GM12878 (cell line): Measurements from ENCODE around the gene L3HYPDH. TPM values are rescaled to one million over a fixed set of nuclear protein-coding genes. Genes with fewer than 3 reads are reported as not detected.
A peak's percentile ranks its signal among the peaks of the same experiment; 100 is the strongest.

Experiments used
- ATAC-seq: fragments of 200-7000 bp; cut with Tn5 transposase; 3 replicates; pipeline ENCODE4 v1.9.1; 2020; ENCODE audit warnings: mild to moderate bottlenecking, moderate library complexity
- BruUV-seq: library from RNA; stranded (reverse); fragments of 400-500 nt; replicated peaks from 2 replicates; lab custom pipeline; 2021; lab: Mats Ljungman, UMichigan
- CTCF ChIA-PET: fragments of 300-600 bp; sonication (Branson Sonifier 250); formaldehyde crosslinking; extraction: SDS; loops from one replicate; lab custom pipeline; 2021; ENCODE audit warnings: inconsistent platforms; lab: Yijun Ruan, JAX
- POLR2A ChIA-PET: fragments of 350-600 bp; formaldehyde crosslinking; extraction: SDS; loops from one replicate; lab custom pipeline; 2021; ENCODE audit warnings: inconsistent platforms; lab: Charles Lee
- RAD21 ChIA-PET: fragments of 300-600 bp; sonication (Branson Sonifier 250); formaldehyde crosslinking; loops from one replicate; lab custom pipeline; 2023; ENCODE audit warnings: antibody characterized with exemption; ENCODE audit not compliant: unreplicated experiment; lab: Charles Lee
- SMC1A ChIA-PET: fragments of 300-600 bp; sonication (Branson Sonifier 250); formaldehyde crosslinking; loops from one replicate; lab custom pipeline; 2023; ENCODE audit not compliant: unreplicated experiment, uncharacterized antibody; lab: Charles Lee
- DNase-seq: peaks from one replicate; pipeline ENCODE4 v3.0.0-alpha.2; 2011; ENCODE audit warnings: low read depth, low spot score
- FAIRE-seq: peaks from 3 replicates; lab custom pipeline; 2011; peaks lifted over from hg19 to GRCh38; lab: Jason Lieb, UNC
- H2AFZ ChIP-seq: 2 replicates; pipeline ENCODE4 v1.6.0; 2011; ENCODE audit warnings: low read depth, low read length, control low read depth; ENCODE audit not compliant: control insufficient read depth
- H3K27ac ChIP-seq: 2 replicates; pipeline ENCODE4 v1.5.1; 2011; ENCODE audit warnings: control low read depth; ENCODE audit not compliant: control insufficient read depth, insufficient read depth
- H3K27me3 ChIP-seq, 2 experiments: replicated peaks in 1 of 2; 2 replicates each; pipeline versions ENCODE4 v1.6.0 to v1.6.1; 2011; ENCODE audit warnings: low read length in 1 of 2; ENCODE audit not compliant: control insufficient read depth in 2 of 2, insufficient read depth in 2 of 2
- H3K36me3 ChIP-seq, 2 experiments: 2 replicates each; pipeline ENCODE4 v1.5.1; 2011; ENCODE audit warnings: low read length in 1 of 2; ENCODE audit not compliant: control insufficient read depth in 2 of 2, insufficient read depth in 2 of 2
- H3K4me1 ChIP-seq: 2 replicates; pipeline ENCODE4 v1.6.1; 2011; ENCODE audit warnings: mild to moderate bottlenecking, low read length, moderate library complexity, mixed read lengths; ENCODE audit not compliant: control insufficient read depth, insufficient read depth
- H3K4me2 ChIP-seq: 2 replicates; pipeline ENCODE4 v1.6.0; 2011; ENCODE audit warnings: control low read depth; ENCODE audit not compliant: control insufficient read depth, insufficient read depth
- H3K4me3 ChIP-seq: fragments of 200-600 bp; sonication (generic); 2 replicates; pipeline ENCODE4 v1.5.1; 2016
- H3K79me2 ChIP-seq: 2 replicates; pipeline ENCODE4 v1.6.0; 2011; ENCODE audit warnings: low read length; ENCODE audit not compliant: control insufficient read depth, insufficient read depth
- H3K9ac ChIP-seq: 2 replicates; pipeline ENCODE4 v1.8.0; 2011; ENCODE audit warnings: low read length, control low read depth, mixed read lengths; ENCODE audit not compliant: control insufficient read depth, insufficient read depth
- H3K9me3 ChIP-seq: replicated peaks from 3 replicates; pipeline ENCODE4 v1.5.1; 2011; ENCODE audit warnings: mild to moderate bottlenecking, low read length; ENCODE audit not compliant: control insufficient read depth, insufficient read depth
- H4K20me1 ChIP-seq: 2 replicates; pipeline ENCODE4 v1.6.0; 2011; ENCODE audit not compliant: control insufficient read depth, insufficient read depth
- KDM1A ChIP-seq: fragments of 200-600 bp; sonication (generic); IDR thresholded peaks from 2 replicates; pipeline ENCODE4 v1.6.1; 2016; ENCODE audit warnings: borderline replicate concordance
- RAD21 ChIP-seq: IDR thresholded peaks from 2 replicates; pipeline ENCODE4 v1.6.1; 2011; ENCODE audit warnings: mild to moderate bottlenecking, low read depth, low read length, moderate library complexity; ENCODE audit not compliant: insufficient read depth
- RUNX3 ChIP-seq: IDR thresholded peaks from 2 replicates; pipeline ENCODE4 v1.6.1; 2012; ENCODE audit warnings: low read length, inconsistent platforms
- SMC3 ChIP-seq: IDR thresholded peaks from 2 replicates; pipeline ENCODE4 v1.6.1; 2011; ENCODE audit warnings: low read length, improper control_type of control experiment, borderline replicate concordance
- WGBS: methylation state at CpG from one replicate; pipeline ENCODE4 v1.1.6; 2016; ENCODE audit warnings: low lambda C conversion rate; ENCODE audit not compliant: insufficient replicate concordance, insufficient coverage; ENCODE audit errors: missing lambda C conversion rate; 5-methylcytosine and 5-hydroxymethylcytosine counted together
- in situ Hi-C: fragments of 300-500 bp; cut with MboI; formaldehyde crosslinking; loops from 9 replicates; pipeline ENCODE4 v1.14.3; 2018; ENCODE audit warnings: mixed read lengths
- intact Hi-C: fragments of 100-400 bp; cut with micrococcal nuclease; formaldehyde crosslinking; loops from one replicate; pipeline ENCODE4 v1.14.2; 2022; ENCODE audit not compliant: unreplicated experiment
- polyA plus RNA-seq, 11 experiments: library from polyadenylated mRNA; depleted of rRNA in 4 of 11; unstranded in 6 of 11; stranded (reverse) in 5 of 11; fragments of >200 nt; fragmentation: Nextera tagmentation in 4 of 11; fragmentation: Illumina TruSeq in 1 of 11; extraction: Ambion mirVana in 4 of 11; extraction: Trizol in 1 of 11; gene quantifications; 1 replicate in 1 of 11; 2 replicates in 10 of 11; pipeline versions ENCODE4 v1.2.1 to v1.2.3, GENCODE V29; 2011 to 2016; ENCODE audit warnings: inconsistent platforms in 2 of 11, missing spikeins in 2 of 11, low read depth in 1 of 11
- total RNA-seq, 4 experiments: library from RNA; depleted of rRNA in 3 of 4; stranded (reverse); fragments of >200 nt in 3 of 4; fragmentation: Illumina TruSeq in 1 of 4; extraction: Trizol in 1 of 4; gene quantifications; 2 replicates each; pipeline versions ENCODE4 v1.2.1 to v1.2.3, GENCODE V29; 2013 to 2021
- TF ChIP-seq, protein P1 (sequence below), 3 experiments: IDR thresholded peaks in 2 of 3; conservative IDR thresholded peaks in 1 of 3; 2 replicates each; pipeline ENCODE4 v1.5.1; 2011; ENCODE audit warnings: low read depth in 3 of 3, low read length in 3 of 3, mild to moderate bottlenecking in 3 of 3, control low read depth in 2 of 3, moderate library complexity in 2 of 3, inconsistent platforms in 1 of 3, mixed read lengths in 1 of 3; ENCODE audit not compliant: control insufficient read depth in 2 of 3, insufficient read depth in 1 of 3; ENCODE audit errors: extremely low read depth in 1 of 3

The L3HYPDH gene
- total and polyA plus RNA-seq, 10 of the 15 experiments (the other 5 are each of a cell fraction or from before 2014, with no cell fraction given): 11.5 to 27.8 (median 15.8) TPM

DNA sequence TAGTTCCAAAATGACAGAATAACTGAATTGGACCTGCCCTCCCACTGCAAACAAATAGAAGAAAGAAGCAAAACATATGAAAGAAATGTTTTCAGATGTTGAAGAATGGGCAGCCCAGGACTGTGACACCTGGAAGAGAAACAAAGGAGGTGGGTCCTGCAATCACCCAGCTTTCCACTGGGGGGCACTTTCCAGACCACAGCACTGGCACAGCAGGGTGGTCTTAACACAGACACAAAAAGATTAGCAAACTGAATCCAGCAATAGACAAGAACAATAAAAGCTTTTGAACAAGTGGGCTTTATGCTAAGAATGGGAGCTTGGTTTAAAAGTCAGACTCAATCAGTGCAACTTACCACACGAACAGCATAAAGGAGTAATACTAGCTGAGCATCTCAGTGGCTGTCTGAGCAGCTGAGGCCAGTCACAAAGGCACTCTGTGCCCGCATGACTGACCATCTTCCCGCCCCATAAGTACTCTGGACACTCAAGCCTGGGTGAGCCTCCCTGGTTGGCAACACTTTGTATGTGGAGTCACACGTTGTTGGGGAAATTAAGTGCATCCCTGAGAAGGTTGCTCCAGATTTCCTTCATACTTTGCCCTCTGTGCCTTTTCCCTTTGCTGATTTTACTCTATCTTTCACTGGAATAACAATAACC, 27.8 kb upstream of the L3HYPDH start:
- H3K79me2 ChIP-seq: no peaks in the 10 kb centered on the region
- H3K4me3 ChIP-seq: no peak overlapping the region
- H3K27me3 ChIP-seq: no peaks in the 10 kb centered on the region
- no peak overlapping the region for H3K9ac ChIP-seq
- intact Hi-C loops: no loop called here
- DNase-seq (no peak), FAIRE-seq (no peak), ATAC-seq (peak; percentile 73)
- ChIA-PET CTCF (interaction anchor here (0.7 to 12.6 kb wide), 13 partner anchors 10 to 676 kb away, joined by 3 to 147 read pairs (median 3); partner anchors contain the start of genes CCDC175, JKAMP and L3HYPDH), SMC1A (interaction anchor here (1.1 to 1.7 kb wide), 3 partner anchors 9 to 48 kb away, joined by 3 to 5 read pairs (median 4); no protein-coding TSS in a partner anchor), RAD21 (interaction anchor here (0.7 to 1.7 kb wide), 8 partner anchors 13 to 672 kb away, joined by 3 to 5 read pairs (median 4); no protein-coding TSS in a partner anchor), POLR2A (interaction anchor here (0.6 kb wide), 1 partner anchor 449 kb away, joined by 3 read pairs; no protein-coding TSS in a partner anchor)
- H3K36me3 ChIP-seq: no peaks in the 10 kb centered on the region
- no peaks in the 10 kb centered on the region for H4K20me1 ChIP-seq
- H3K27ac ChIP-seq: no peak overlapping the region
- WGBS: 12% methylated on average over 4 of the region's 4 CpGs
- H2AFZ ChIP-seq: no peak overlapping the region
- no peak overlapping the region for H3K4me2 ChIP-seq
- TF ChIP-seq, protein P1, sequence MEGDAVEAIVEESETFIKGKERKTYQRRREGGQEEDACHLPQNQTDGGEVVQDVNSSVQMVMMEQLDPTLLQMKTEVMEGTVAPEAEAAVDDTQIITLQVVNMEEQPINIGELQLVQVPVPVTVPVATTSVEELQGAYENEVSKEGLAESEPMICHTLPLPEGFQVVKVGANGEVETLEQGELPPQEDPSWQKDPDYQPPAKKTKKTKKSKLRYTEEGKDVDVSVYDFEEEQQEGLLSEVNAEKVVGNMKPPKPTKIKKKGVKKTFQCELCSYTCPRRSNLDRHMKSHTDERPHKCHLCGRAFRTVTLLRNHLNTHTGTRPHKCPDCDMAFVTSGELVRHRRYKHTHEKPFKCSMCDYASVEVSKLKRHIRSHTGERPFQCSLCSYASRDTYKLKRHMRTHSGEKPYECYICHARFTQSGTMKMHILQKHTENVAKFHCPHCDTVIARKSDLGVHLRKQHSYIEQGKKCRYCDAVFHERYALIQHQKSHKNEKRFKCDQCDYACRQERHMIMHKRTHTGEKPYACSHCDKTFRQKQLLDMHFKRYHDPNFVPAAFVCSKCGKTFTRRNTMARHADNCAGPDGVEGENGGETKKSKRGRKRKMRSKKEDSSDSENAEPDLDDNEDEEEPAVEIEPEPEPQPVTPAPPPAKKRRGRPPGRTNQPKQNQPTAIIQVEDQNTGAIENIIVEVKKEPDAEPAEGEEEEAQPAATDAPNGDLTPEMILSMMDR (IDR thresholded peaks at IDR 0.05 in 2 of 3, conservative IDR thresholded peaks at IDR 0.05 in 1 of 3; ENCODE audit: control insufficient read depth in 2 of 3, extremely low read depth in 1 of 3, insufficient read depth in 1 of 3, low read depth in 3 of 3, low read length in 3 of 3): peak; percentile 40 to 60 (median 59)
- TF ChIP-seq SMC3 (peak; percentile 28; the same call in 1 of the 2 replicates), RAD21 (peak; percentile 32; the same call in 1 of the 2 replicates), KDM1A (no peak), RUNX3 (peak; percentile 45; the same call in 1 of the 2 replicates)
- in situ Hi-C loops: no loop called here
- H3K9me3 ChIP-seq: no peaks in the 10 kb centered on the region
- no TSS peak for BruUV-seq
- H3K4me1 ChIP-seq: no peaks in the 10 kb centered on the region
